ENCODE data around the gene SLC48A1.

GRCh38 chr12:47737936-47738594 is 35.0 kb upstream of the SLC48A1 start:
- TF ChIP-seq, protein P1, sequence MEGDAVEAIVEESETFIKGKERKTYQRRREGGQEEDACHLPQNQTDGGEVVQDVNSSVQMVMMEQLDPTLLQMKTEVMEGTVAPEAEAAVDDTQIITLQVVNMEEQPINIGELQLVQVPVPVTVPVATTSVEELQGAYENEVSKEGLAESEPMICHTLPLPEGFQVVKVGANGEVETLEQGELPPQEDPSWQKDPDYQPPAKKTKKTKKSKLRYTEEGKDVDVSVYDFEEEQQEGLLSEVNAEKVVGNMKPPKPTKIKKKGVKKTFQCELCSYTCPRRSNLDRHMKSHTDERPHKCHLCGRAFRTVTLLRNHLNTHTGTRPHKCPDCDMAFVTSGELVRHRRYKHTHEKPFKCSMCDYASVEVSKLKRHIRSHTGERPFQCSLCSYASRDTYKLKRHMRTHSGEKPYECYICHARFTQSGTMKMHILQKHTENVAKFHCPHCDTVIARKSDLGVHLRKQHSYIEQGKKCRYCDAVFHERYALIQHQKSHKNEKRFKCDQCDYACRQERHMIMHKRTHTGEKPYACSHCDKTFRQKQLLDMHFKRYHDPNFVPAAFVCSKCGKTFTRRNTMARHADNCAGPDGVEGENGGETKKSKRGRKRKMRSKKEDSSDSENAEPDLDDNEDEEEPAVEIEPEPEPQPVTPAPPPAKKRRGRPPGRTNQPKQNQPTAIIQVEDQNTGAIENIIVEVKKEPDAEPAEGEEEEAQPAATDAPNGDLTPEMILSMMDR (IDR thresholded peaks at IDR 0.05; ENCODE audit: insufficient read depth, low read length), result no peak
- no peak for TF ChIP-seq POLR2AphosphoS5 (IDR thresholded peaks at IDR 0.05; ENCODE audit: low read depth)
- TF ChIP-seq GABPA (IDR thresholded peaks at IDR 0.05; ENCODE audit: low read depth), result no peak
- no peak for TF ChIP-seq REST (IDR thresholded peaks at IDR 0.05; ENCODE audit: insufficient replicate concordance, low read depth)
